SU-DHL-6 (cell line): ENCODE data around the gene CD9.
"Not testable (repeated sequence)": the region's sequence is repeated elsewhere in the genome, so short reads cannot be mapped to it uniquely, and the experiment has no call there.

Source experiments
- H2AFZ ChIP-seq: fragments of 200-600 bp; sonication (generic); 2 replicates; pipeline ENCODE4 v1.6.1; 2014; ENCODE audit warnings: low read depth, mild to moderate bottlenecking, moderate library complexity, mixed read lengths, antibody characterized with exemption, low read length; ENCODE audit not compliant: severe bottlenecking
- H3F3A ChIP-seq: fragments of 200-600 bp; shearing (Covaris generic); 2 replicates; pipeline ENCODE4 v1.6.0; 2016; ENCODE audit warnings: antibody characterized with exemption, mild to moderate bottlenecking; ENCODE audit not compliant: insufficient read depth
- H3K27ac ChIP-seq: fragments of 200-600 bp; sonication (generic); 2 replicates; pipeline ENCODE4 v1.5.1; 2016; ENCODE audit warnings: low read depth, mild to moderate bottlenecking, low read length, moderate library complexity, mixed read lengths
- H3K27me3 ChIP-seq: fragments of 200-600 bp; sonication (generic), shearing (Covaris generic); 2 replicates; pipeline ENCODE4 v1.6.0; 2014; ENCODE audit warnings: mild to moderate bottlenecking, low read length
- H3K36me3 ChIP-seq: fragments of 200-600 bp; sonication (generic); 2 replicates; pipeline ENCODE4 v1.6.1; 2014; ENCODE audit warnings: mild to moderate bottlenecking, low read length, mixed read lengths
- H3K4me2 ChIP-seq: fragments of 300-600, 200-600 bp; shearing (Covaris generic), sonication (generic); 2 replicates; pipeline ENCODE4 v1.6.0; 2014; ENCODE audit warnings: low read length, low read depth, mild to moderate bottlenecking; ENCODE audit not compliant: poor library complexity, severe bottlenecking
- H3K4me3 ChIP-seq: fragments of 200-600 bp; sonication (generic); 2 replicates; pipeline ENCODE4 v1.5.1; 2014; ENCODE audit warnings: antibody characterized with exemption, low read length, mild to moderate bottlenecking, mixed read lengths; ENCODE audit not compliant: insufficient read depth, poor library complexity, severe bottlenecking
- H3K79me2 ChIP-seq: fragments of 200-600 bp; sonication (generic); 2 replicates; pipeline ENCODE4 v1.6.1; 2014; ENCODE audit warnings: mild to moderate bottlenecking, low read length, moderate library complexity; ENCODE audit not compliant: insufficient read depth
- H3K9ac ChIP-seq: fragments of 200-600 bp; sonication (generic); 2 replicates; pipeline ENCODE4 v1.7.0; 2014; ENCODE audit warnings: mild to moderate bottlenecking, low read length
- H3K9me2 ChIP-seq: fragments of 200-600 bp; sonication (generic); replicated peaks from 2 replicates; pipeline ENCODE4 v1.6.1; 2014; ENCODE audit warnings: low read length; ENCODE audit not compliant: insufficient read depth
- H3K9me3 ChIP-seq: fragments of 200-600 bp; sonication (generic); 2 replicates; pipeline ENCODE4 v1.6.1; 2014; ENCODE audit warnings: low read length, mixed read lengths; ENCODE audit not compliant: insufficient read depth
- H4K20me1 ChIP-seq: fragments of 200-600 bp; sonication (generic); 2 replicates; pipeline ENCODE4 v1.6.1; 2014; ENCODE audit warnings: low read depth, mild to moderate bottlenecking, antibody characterized with exemption, low read length, moderate library complexity, mixed read lengths
- EZH2phosphoT487 ChIP-seq: fragments of 200-600 bp; sonication (generic), shearing (Covaris generic); conservative IDR thresholded peaks from 2 replicates; pipeline ENCODE4 v1.6.1; 2018; ENCODE audit warnings: mild to moderate bottlenecking, antibody characterized with exemption, low read length, moderate library complexity, mixed read lengths
- TF ChIP-seq, protein P1 (sequence below): fragments of 200-600 bp; sonication (generic); IDR thresholded peaks from one replicate; pipeline ENCODE4 v1.5.1; 2017; ENCODE audit warnings: antibody characterized with exemption, mild to moderate bottlenecking, low read length, moderate library complexity; ENCODE audit not compliant: insufficient read depth, poor library complexity, severe bottlenecking

The CD9 gene

GRCh38 chr12:6207259-6207925 is 7.2 kb downstream of the CD9 start:
- Histone ChIP-seq H3K9me2 (no peaks in the 10 kb centered on the region), H4K20me1 (no peaks in the 10 kb centered on the region), H3K4me3 (no peak overlapping the region), H3K4me2 (no peak overlapping the region), H3K79me2 (no peaks in the 10 kb centered on the region), H3K27me3 (no peaks in the 10 kb centered on the region), H3K27ac (no peak overlapping the region), H2AFZ (no peak overlapping the region), H3K9me3 (no peaks in the 10 kb centered on the region), H3F3A (no peaks in the 10 kb centered on the region), H3K36me3 (no peaks in the 10 kb centered on the region), H3K9ac (no peak overlapping the region)
- TF ChIP-seq, protein P1, sequence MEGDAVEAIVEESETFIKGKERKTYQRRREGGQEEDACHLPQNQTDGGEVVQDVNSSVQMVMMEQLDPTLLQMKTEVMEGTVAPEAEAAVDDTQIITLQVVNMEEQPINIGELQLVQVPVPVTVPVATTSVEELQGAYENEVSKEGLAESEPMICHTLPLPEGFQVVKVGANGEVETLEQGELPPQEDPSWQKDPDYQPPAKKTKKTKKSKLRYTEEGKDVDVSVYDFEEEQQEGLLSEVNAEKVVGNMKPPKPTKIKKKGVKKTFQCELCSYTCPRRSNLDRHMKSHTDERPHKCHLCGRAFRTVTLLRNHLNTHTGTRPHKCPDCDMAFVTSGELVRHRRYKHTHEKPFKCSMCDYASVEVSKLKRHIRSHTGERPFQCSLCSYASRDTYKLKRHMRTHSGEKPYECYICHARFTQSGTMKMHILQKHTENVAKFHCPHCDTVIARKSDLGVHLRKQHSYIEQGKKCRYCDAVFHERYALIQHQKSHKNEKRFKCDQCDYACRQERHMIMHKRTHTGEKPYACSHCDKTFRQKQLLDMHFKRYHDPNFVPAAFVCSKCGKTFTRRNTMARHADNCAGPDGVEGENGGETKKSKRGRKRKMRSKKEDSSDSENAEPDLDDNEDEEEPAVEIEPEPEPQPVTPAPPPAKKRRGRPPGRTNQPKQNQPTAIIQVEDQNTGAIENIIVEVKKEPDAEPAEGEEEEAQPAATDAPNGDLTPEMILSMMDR, result no peak
- no peak for TF ChIP-seq EZH2phosphoT487

DNA sequence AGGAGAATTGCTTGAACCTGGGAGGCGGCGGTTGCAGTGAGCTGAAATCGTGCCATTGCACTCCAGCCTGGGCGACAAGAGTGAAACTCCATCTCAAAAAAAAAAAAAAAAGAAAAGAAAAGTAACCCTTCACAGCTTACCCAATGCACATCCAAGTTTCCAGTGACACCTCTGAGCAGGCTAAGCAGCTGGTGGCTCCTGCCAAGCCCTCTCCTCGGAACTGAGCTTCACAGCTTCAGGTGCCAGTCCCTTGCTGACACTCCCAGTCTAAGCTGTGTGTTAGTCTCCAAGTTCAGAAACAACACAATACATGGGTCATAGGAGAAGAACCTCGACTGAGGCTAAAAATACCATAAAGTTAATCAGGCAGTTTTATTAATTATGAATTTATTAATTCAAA is 7.9 kb downstream of the CD9 start:
- H4K20me1 ChIP-seq, result no peaks in the 10 kb centered on the region
- no peak overlapping the region for H3K4me3 ChIP-seq
- H3K9me2 ChIP-seq, result no peaks in the 10 kb centered on the region
- no peak overlapping the region for H3K27ac ChIP-seq
- H3K79me2 ChIP-seq, result no peaks in the 10 kb centered on the region
- no peak overlapping the region for H3K9ac ChIP-seq
- TF ChIP-seq EZH2phosphoT487, result no peak
- TF ChIP-seq, protein P1, result no peak
- no peaks in the 10 kb centered on the region for H3K36me3 ChIP-seq
- no peak overlapping the region for H2AFZ ChIP-seq
- no peak overlapping the region for H3K4me2 ChIP-seq
- H3F3A ChIP-seq, result no peaks in the 10 kb centered on the region
- H3K9me3 ChIP-seq, result no peaks in the 10 kb centered on the region
- no peaks in the 10 kb centered on the region for H3K27me3 ChIP-seq

- H3F3A ChIP-seq, H3K27ac ChIP-seq, H3K36me3 ChIP-seq, H3K9me3 ChIP-seq, H3K79me2 ChIP-seq, H3K4me3 ChIP-seq, H3K4me2 ChIP-seq, H3K9ac ChIP-seq, H3K9me2 ChIP-seq, H4K20me1 ChIP-seq, H3K27me3 ChIP-seq, H2AFZ ChIP-seq: not testable (repeated sequence)
Measured at GRCh38 chr12:6209428-6209827, 9.2 kb downstream of the CD9 start.

GRCh38 chr12:6211421-6211869 is 11.2 kb downstream of the CD9 start:
- Histone ChIP-seq H3K79me2 (no peaks in the 10 kb centered on the region), H3K9ac (no peak overlapping the region), H3F3A (no peaks in the 10 kb centered on the region), H3K9me2 (no peaks in the 10 kb centered on the region), H3K27me3 (no peaks in the 10 kb centered on the region), H3K4me2 (no peak overlapping the region), H3K27ac (no peak overlapping the region), H2AFZ (no peak overlapping the region), H3K36me3 (no peaks in the 10 kb centered on the region), H4K20me1 (no peaks in the 10 kb centered on the region), H3K4me3 (no peak overlapping the region), H3K9me3 (no peaks in the 10 kb centered on the region)
- TF ChIP-seq, protein P1, result no peak
- TF ChIP-seq EZH2phosphoT487, result no peak
